GM23338 (cell line): ENCODE results near the gene BHLHE41. TPM values are rescaled to one million over a fixed set of nuclear protein-coding genes. Genes with fewer than 3 reads are reported as not detected.

Source experiments
- ATAC-seq: fragments of 200-7000 bp; cut with Tn5 transposase; 3 replicates; pipeline ENCODE4 v1.9.1; 2020
- DNase-seq: peaks from one replicate; pipeline ENCODE4 v3.0.0-alpha.2; 2015; ENCODE audit warnings: low spot score
- H2AFZ ChIP-seq: fragments of 200-600 bp; sonication (generic); 2 replicates; pipeline ENCODE4 v1.8.0; 2016; ENCODE audit warnings: antibody characterized with exemption, mild to moderate bottlenecking, moderate library complexity
- H3F3A ChIP-seq: fragments of 200-600 bp; sonication (generic); replicated peaks from 2 replicates; pipeline ENCODE4 v1.8.0; 2017; ENCODE audit warnings: antibody characterized with exemption, mixed run types, low read depth
- H3K27ac ChIP-seq: fragments of 200-600 bp; sonication (generic); 2 replicates; pipeline ENCODE4 v1.6.1; 2016; ENCODE audit warnings: low read depth
- H3K27me3 ChIP-seq: fragments of 200-600 bp; sonication (generic); 2 replicates; pipeline ENCODE4 v1.8.0; 2016; ENCODE audit warnings: mild to moderate bottlenecking, mixed run types, moderate library complexity; ENCODE audit not compliant: insufficient read depth
- H3K36me3 ChIP-seq: fragments of 200-600 bp; sonication (generic); 2 replicates; pipeline ENCODE4 v1.8.0; 2016; ENCODE audit warnings: mild to moderate bottlenecking; ENCODE audit not compliant: insufficient read depth
- H3K4me1 ChIP-seq: fragments of 200-600 bp; sonication (generic); 2 replicates; pipeline ENCODE4 v1.8.0; 2016; ENCODE audit warnings: mild to moderate bottlenecking, moderate library complexity; ENCODE audit not compliant: insufficient read depth
- H3K4me2 ChIP-seq: fragments of 200-600 bp; sonication (generic); 2 replicates; pipeline ENCODE4 v1.7.1; 2017; ENCODE audit warnings: mixed run types
- H3K4me3 ChIP-seq: fragments of 200-600 bp; sonication (generic); 2 replicates; pipeline ENCODE4 v1.6.1; 2016; ENCODE audit warnings: mixed run types
- H3K79me2 ChIP-seq: fragments of 200-600 bp; sonication (generic); replicated peaks from 2 replicates; pipeline ENCODE4 v1.8.0; 2017; ENCODE audit warnings: mild to moderate bottlenecking; ENCODE audit not compliant: insufficient read depth
- H3K9me2 ChIP-seq: fragments of 200-600 bp; sonication (generic); 2 replicates; pipeline ENCODE4 v1.8.0; 2017; ENCODE audit not compliant: insufficient read depth
- H4K20me1 ChIP-seq: fragments of 200-600 bp; sonication (generic); replicated peaks from 2 replicates; pipeline ENCODE4 v1.8.0; 2017; ENCODE audit warnings: mild to moderate bottlenecking; ENCODE audit not compliant: insufficient read depth
- H3K27ac Mint-ChIP-seq: 2 replicates; pipeline ENCODE4 v1.8.0; 2020; ENCODE audit warnings: inconsistent platforms, mild to moderate bottlenecking, moderate library complexity, mixed read lengths
- H3K27me3 Mint-ChIP-seq: 3 replicates; pipeline ENCODE4 v1.8.0; 2022; ENCODE audit warnings: low read depth, mild to moderate bottlenecking, moderate library complexity, mixed read lengths, inconsistent platforms; ENCODE audit not compliant: insufficient read depth, poor library complexity
- H3K36me3 Mint-ChIP-seq: 3 replicates; pipeline ENCODE4 v1.8.0; 2021; ENCODE audit warnings: low read depth, mild to moderate bottlenecking, inconsistent platforms, moderate library complexity, mixed read lengths
- H3K4me1 Mint-ChIP-seq: 3 replicates; pipeline ENCODE4 v1.8.0; 2020; ENCODE audit warnings: mild to moderate bottlenecking, inconsistent platforms, mixed read lengths
- H3K4me3 Mint-ChIP-seq: 3 replicates; pipeline ENCODE4 v1.8.0; 2021; ENCODE audit warnings: moderate library complexity, mild to moderate bottlenecking, inconsistent platforms, mixed read lengths
- H3K9me3 Mint-ChIP-seq: 3 replicates; pipeline ENCODE4 v1.8.0; 2020; ENCODE audit warnings: moderate library complexity, mild to moderate bottlenecking, inconsistent platforms, mixed read lengths
- CREB1 ChIP-seq: fragments of 250-450 bp; sonication (Bioruptor Pico); IDR thresholded peaks from 2 replicates; pipeline ENCODE4 v1.5.0; 2020; ENCODE audit warnings: low read depth, mild to moderate bottlenecking, moderate library complexity
- ETS1 ChIP-seq: IDR thresholded peaks from 2 replicates; pipeline ENCODE4 v1.6.1; 2016; ENCODE audit warnings: antibody characterized with exemption
- JUNB ChIP-seq: IDR thresholded peaks from one replicate; pipeline ENCODE4 v1.6.1; 2016; ENCODE audit warnings: antibody characterized with exemption; ENCODE audit not compliant: unreplicated experiment
- REST ChIP-seq: IDR thresholded peaks from one replicate; pipeline ENCODE4 v1.6.1; 2018; ENCODE audit warnings: antibody characterized with exemption; ENCODE audit not compliant: unreplicated experiment
- polyA plus RNA-seq: library from polyadenylated mRNA; unstranded; fragments of >200 nt; fragmentation: Nextera tagmentation; extraction: Ambion mirVana; gene quantifications from 2 replicates; pipeline ENCODE4 v1.2.1, GENCODE V29; 2016
- total RNA-seq: library from RNA; depleted of rRNA; stranded (reverse); fragments of >200 nt; shearing (Covaris generic); gene quantifications from 2 replicates; pipeline ENCODE4 v1.2.3, GENCODE V29; 2014
- TF ChIP-seq, protein P1 (sequence below), 2 experiments: fragments of 200-600 bp in 1 of 2; sonication (generic) in 1 of 2; conservative IDR thresholded peaks; 2 replicates each; pipeline versions ENCODE4 v1.5.1 to v1.6.1; 2016 to 2017; ENCODE audit warnings: antibody characterized with exemption in 2 of 2, low read depth in 2 of 2, mild to moderate bottlenecking in 2 of 2, moderate library complexity in 1 of 2
- TF ChIP-seq, protein P2 (sequence below): fragments of 250-450 bp; sonication (Bioruptor Pico); IDR thresholded peaks from 2 replicates; pipeline ENCODE4 v1.5.0; 2020; ENCODE audit warnings: mild to moderate bottlenecking, moderate library complexity

The BHLHE41 gene
- total and polyA plus RNA-seq, 2 experiments from 2014 or later: 1.6 to 2.9 TPM

- TF ChIP-seq, protein P1, sequence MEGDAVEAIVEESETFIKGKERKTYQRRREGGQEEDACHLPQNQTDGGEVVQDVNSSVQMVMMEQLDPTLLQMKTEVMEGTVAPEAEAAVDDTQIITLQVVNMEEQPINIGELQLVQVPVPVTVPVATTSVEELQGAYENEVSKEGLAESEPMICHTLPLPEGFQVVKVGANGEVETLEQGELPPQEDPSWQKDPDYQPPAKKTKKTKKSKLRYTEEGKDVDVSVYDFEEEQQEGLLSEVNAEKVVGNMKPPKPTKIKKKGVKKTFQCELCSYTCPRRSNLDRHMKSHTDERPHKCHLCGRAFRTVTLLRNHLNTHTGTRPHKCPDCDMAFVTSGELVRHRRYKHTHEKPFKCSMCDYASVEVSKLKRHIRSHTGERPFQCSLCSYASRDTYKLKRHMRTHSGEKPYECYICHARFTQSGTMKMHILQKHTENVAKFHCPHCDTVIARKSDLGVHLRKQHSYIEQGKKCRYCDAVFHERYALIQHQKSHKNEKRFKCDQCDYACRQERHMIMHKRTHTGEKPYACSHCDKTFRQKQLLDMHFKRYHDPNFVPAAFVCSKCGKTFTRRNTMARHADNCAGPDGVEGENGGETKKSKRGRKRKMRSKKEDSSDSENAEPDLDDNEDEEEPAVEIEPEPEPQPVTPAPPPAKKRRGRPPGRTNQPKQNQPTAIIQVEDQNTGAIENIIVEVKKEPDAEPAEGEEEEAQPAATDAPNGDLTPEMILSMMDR (conservative IDR thresholded peaks at IDR 0.05; ENCODE audit: low read depth in 2 of 2): no peak
- TF ChIP-seq, protein P2, sequence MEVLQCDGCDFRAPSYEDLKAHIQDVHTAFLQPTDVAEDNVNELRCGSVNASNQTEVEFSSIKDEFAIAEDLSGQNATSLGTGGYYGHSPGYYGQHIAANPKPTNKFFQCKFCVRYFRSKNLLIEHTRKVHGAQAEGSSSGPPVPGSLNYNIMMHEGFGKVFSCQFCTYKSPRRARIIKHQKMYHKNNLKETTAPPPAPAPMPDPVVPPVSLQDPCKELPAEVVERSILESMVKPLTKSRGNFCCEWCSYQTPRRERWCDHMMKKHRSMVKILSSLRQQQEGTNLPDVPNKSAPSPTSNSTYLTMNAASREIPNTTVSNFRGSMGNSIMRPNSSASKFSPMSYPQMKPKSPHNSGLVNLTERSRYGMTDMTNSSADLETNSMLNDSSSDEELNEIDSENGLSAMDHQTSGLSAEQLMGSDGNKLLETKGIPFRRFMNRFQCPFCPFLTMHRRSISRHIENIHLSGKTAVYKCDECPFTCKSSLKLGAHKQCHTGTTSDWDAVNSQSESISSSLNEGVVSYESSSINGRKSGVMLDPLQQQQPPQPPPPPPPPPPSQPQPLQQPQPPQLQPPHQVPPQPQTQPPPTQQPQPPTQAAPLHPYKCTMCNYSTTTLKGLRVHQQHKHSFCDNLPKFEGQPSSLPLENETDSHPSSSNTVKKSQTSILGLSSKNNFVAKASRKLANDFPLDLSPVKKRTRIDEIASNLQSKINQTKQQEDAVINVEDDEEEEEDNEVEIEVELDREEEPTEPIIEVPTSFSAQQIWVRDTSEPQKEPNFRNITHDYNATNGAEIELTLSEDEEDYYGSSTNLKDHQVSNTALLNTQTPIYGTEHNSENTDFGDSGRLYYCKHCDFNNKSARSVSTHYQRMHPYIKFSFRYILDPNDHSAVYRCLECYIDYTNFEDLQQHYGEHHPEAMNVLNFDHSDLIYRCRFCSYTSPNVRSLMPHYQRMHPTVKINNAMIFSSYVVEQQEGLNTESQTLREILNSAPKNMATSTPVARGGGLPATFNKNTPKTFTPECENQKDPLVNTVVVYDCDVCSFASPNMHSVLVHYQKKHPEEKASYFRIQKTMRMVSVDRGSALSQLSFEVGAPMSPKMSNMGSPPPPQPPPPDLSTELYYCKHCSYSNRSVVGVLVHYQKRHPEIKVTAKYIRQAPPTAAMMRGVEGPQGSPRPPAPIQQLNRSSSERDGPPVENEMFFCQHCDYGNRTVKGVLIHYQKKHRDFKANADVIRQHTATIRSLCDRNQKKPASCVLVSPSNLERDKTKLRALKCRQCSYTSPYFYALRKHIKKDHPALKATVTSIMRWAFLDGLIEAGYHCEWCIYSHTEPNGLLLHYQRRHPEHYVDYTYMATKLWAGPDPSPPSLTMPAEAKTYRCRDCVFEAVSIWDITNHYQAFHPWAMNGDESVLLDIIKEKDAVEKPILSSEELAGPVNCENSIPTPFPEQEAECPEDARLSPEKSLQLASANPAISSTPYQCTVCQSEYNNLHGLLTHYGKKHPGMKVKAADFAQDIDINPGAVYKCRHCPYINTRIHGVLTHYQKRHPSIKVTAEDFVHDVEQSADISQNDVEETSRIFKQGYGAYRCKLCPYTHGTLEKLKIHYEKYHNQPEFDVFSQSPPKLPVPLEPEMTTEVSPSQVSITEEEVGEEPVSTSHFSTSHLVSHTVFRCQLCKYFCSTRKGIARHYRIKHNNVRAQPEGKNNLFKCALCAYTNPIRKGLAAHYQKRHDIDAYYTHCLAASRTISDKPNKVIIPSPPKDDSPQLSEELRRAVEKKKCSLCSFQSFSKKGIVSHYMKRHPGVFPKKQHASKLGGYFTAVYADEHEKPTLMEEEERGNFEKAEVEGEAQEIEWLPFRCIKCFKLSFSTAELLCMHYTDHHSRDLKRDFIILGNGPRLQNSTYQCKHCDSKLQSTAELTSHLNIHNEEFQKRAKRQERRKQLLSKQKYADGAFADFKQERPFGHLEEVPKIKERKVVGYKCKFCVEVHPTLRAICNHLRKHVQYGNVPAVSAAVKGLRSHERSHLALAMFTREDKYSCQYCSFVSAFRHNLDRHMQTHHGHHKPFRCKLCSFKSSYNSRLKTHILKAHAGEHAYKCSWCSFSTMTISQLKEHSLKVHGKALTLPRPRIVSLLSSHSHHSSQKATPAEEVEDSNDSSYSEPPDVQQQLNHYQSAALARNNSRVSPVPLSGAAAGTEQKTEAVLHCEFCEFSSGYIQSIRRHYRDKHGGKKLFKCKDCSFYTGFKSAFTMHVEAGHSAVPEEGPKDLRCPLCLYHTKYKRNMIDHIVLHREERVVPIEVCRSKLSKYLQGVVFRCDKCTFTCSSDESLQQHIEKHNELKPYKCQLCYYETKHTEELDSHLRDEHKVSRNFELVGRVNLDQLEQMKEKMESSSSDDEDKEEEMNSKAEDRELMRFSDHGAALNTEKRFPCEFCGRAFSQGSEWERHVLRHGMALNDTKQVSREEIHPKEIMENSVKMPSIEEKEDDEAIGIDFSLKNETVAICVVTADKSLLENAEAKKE (CRISPR knock-in tag): no peak
These were observed 4.1 kb downstream of the BHLHE41 start (continued) for GRCh38 chr12:26120561-26121274.

GRCh38 chr12:26119391-26119989 lies 5.3 kb downstream of the BHLHE41 start:
- Mint-ChIP-seq H3K36me3 (no peaks in the 10 kb centered on the region), H3K27me3 (peaks cover 60% of the 10 kb centered on the region), H3K27ac (no peak overlapping the region), H3K4me1 (peaks cover 63% of the 10 kb centered on the region), H3K9me3 (no peaks in the 10 kb centered on the region), H3K4me3 (no peak overlapping the region)
- Histone ChIP-seq H4K20me1 (no peaks in the 10 kb centered on the region), H3K27ac (no peak overlapping the region), H3K79me2 (no peaks in the 10 kb centered on the region), H3K4me1 (peaks cover 55% of the 10 kb centered on the region), H3K4me2 (no peak overlapping the region), H3K36me3 (no peaks in the 10 kb centered on the region), H3F3A (0 out of 2 replicates have a peak, but pooled peaks cover 3% of the 10 kb centered on the region), H2AFZ (no peak overlapping the region), H3K4me3 (no peak overlapping the region), H3K9me2 (no peaks in the 10 kb centered on the region), H3K27me3 (peaks cover 70% of the 10 kb centered on the region)
- no peak for TF ChIP-seq JUNB
- TF ChIP-seq, protein P1 (conservative IDR thresholded peaks at IDR 0.05; ENCODE audit: low read depth in 2 of 2): peak; percentile 55 to 58
- TF ChIP-seq ETS1: no peak
- peak; percentile 18 for TF ChIP-seq REST
- TF ChIP-seq CREB1 (CRISPR knock-in tag): no peak
- DNase-seq: peak; percentile 62
- no peak for ATAC-seq
